Trophoblast cell (in vitro differentiated cells and primary cell): ENCODE measurements around the gene GABRR3.
A peak's percentile ranks its signal among the peaks of the same experiment; 100 is the strongest.

Source experiments
- DNase-seq, 2 donors: peaks; one replicate each; pipeline ENCODE4 v3.0.0-alpha.2; 2016
- H2AFZ ChIP-seq: 2 replicates; pipeline ENCODE4 v1.6.1; 2013; ENCODE audit warnings: low read length, moderate library complexity, mild to moderate bottlenecking; ENCODE audit not compliant: insufficient read depth, poor library complexity
- H2AK5ac ChIP-seq: 2 replicates; pipeline ENCODE4 v1.6.1; 2013; ENCODE audit warnings: mild to moderate bottlenecking, low read length
- H2BK120ac ChIP-seq: 2 replicates; pipeline ENCODE4 v1.6.1; 2013; ENCODE audit warnings: low read length, mild to moderate bottlenecking, moderate library complexity; ENCODE audit not compliant: insufficient read depth, poor library complexity
- H2BK12ac ChIP-seq: 2 replicates; pipeline ENCODE4 v1.6.1; 2013; ENCODE audit warnings: mild to moderate bottlenecking, low read length, moderate library complexity
- H2BK5ac ChIP-seq: 2 replicates; pipeline ENCODE4 v1.6.1; 2013; ENCODE audit warnings: low read length, low read depth, moderate library complexity, mild to moderate bottlenecking; ENCODE audit not compliant: poor library complexity
- H3K14ac ChIP-seq: 2 replicates; pipeline ENCODE4 v1.6.1; 2013; ENCODE audit warnings: mild to moderate bottlenecking, low read length
- H3K18ac ChIP-seq: 2 replicates; pipeline ENCODE4 v1.6.1; 2013; ENCODE audit warnings: mild to moderate bottlenecking, low read length
- H3K23ac ChIP-seq: 2 replicates; pipeline ENCODE4 v1.6.1; 2013; ENCODE audit warnings: low read length
- H3K27ac ChIP-seq: 2 replicates; pipeline ENCODE4 v1.5.1; 2013; ENCODE audit warnings: low read depth, mild to moderate bottlenecking, inconsistent platforms, low read length, moderate library complexity
- H3K27me3 ChIP-seq: 2 replicates; pipeline ENCODE4 v1.6.1; 2013; ENCODE audit warnings: inconsistent platforms, mild to moderate bottlenecking, low read length, moderate library complexity; ENCODE audit not compliant: insufficient read depth
- H3K36me3 ChIP-seq, 2 experiments: 1 replicate in 1 of 2; 2 replicates in 1 of 2; pipeline ENCODE4 v1.6.1; 2013; ENCODE audit warnings: low read length in 2 of 2, mild to moderate bottlenecking in 2 of 2, moderate library complexity in 1 of 2; ENCODE audit not compliant: insufficient read depth in 2 of 2, control insufficient read depth in 1 of 2
- H3K4ac ChIP-seq: 2 replicates; pipeline ENCODE4 v1.6.1; 2013; ENCODE audit warnings: low read depth, mild to moderate bottlenecking, low read length, moderate library complexity
- H3K4me1 ChIP-seq, 2 experiments: 1 replicate in 1 of 2; 2 replicates in 1 of 2; pipeline ENCODE4 v1.6.1; 2013; ENCODE audit warnings: low read length in 2 of 2, mild to moderate bottlenecking in 2 of 2, moderate library complexity in 1 of 2; ENCODE audit not compliant: insufficient read depth in 2 of 2, control insufficient read depth in 1 of 2
- H3K4me2 ChIP-seq: 2 replicates; pipeline ENCODE4 v1.6.1; 2013; ENCODE audit warnings: inconsistent platforms, mild to moderate bottlenecking, low read length, moderate library complexity
- H3K4me3 ChIP-seq: 2 replicates; pipeline ENCODE4 v1.5.1; 2013; ENCODE audit warnings: mild to moderate bottlenecking, low read depth, low read length, inconsistent platforms
- H3K79me1 ChIP-seq: one replicate; pipeline ENCODE4 v1.6.1; 2013; ENCODE audit warnings: low read length
- H3K79me2 ChIP-seq: 2 replicates; pipeline ENCODE4 v1.6.1; 2013; ENCODE audit warnings: low read length, mild to moderate bottlenecking; ENCODE audit not compliant: control insufficient read depth, insufficient read depth, poor library complexity
- H3K9ac ChIP-seq: 2 replicates; pipeline ENCODE4 v1.6.1; 2013; ENCODE audit warnings: mild to moderate bottlenecking, low read length
- H3K9me3 ChIP-seq: 2 replicates; pipeline ENCODE4 v1.6.1; 2013; ENCODE audit warnings: low read depth, mild to moderate bottlenecking, control low read depth, inconsistent platforms, low read length; ENCODE audit not compliant: insufficient read depth
- H4K12ac ChIP-seq: 2 replicates; pipeline ENCODE4 v1.6.1; 2013; ENCODE audit warnings: low read depth, mild to moderate bottlenecking, low read length, moderate library complexity
- H4K8ac ChIP-seq: 2 replicates; pipeline ENCODE4 v1.6.1; 2013; ENCODE audit warnings: low read depth, mild to moderate bottlenecking, low read length, moderate library complexity
- H4K91ac ChIP-seq: one replicate; pipeline ENCODE4 v1.6.1; 2013; ENCODE audit warnings: low read depth, mild to moderate bottlenecking, low read length, moderate library complexity
- WGBS: extraction: QIAGEN DNeasy Blood & Tissue Kit; methylation state at CpG from one replicate; pipeline ENCODE4 v1.1.7; 2013; ENCODE audit warnings: missing lambda C conversion rate; ENCODE audit not compliant: insufficient read length, insufficient coverage; ENCODE audit errors: extremely low coverage; 5-methylcytosine and 5-hydroxymethylcytosine counted together

Gene GABRR3

DNA sequence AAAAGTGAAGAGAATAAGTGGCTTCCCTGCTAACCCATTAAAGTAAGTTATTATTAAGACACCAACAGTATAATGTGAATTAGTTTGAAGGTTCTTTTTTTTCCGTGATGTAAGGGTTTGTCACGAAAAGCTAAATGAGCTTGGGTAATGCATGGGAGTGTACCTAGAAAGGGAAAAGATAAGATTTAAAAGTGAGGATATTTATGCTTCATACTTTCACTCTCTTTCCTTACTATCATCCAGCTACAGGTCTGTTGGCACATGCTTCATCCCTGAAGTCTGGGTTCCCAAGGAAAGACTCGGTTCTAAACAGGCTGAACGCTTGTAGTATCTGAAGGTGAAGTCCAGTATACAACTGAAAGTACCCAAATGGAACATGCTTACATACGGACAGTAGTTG lies 36.0 kb downstream of the GABRR3 start:
- Histone ChIP-seq H3K4me3 (no peak overlapping the region), H3K4me2 (no peak overlapping the region), H3K36me3 (no peaks in the 10 kb centered on the region), H3K79me2 (no peaks in the 10 kb centered on the region), H3K18ac (no peak overlapping the region), H2BK12ac (no peak overlapping the region), H2AFZ (no peak overlapping the region), H2AK5ac (no peak overlapping the region), H3K27me3 (no peaks in the 10 kb centered on the region), H2BK120ac (no peak overlapping the region), H2BK5ac (no peak overlapping the region), H3K9ac (no peak overlapping the region), H3K4ac (no peak overlapping the region), H3K23ac (no peak overlapping the region), H3K27ac (no peak overlapping the region), H3K4me1 (no peaks in the 10 kb centered on the region), H3K79me1 (no peaks in the 10 kb centered on the region), H4K12ac (no peak overlapping the region), H3K14ac (no peak overlapping the region), H4K8ac (no peak overlapping the region), H3K9me3 (no peaks in the 10 kb centered on the region), H4K91ac (no peak overlapping the region)
- no peak for DNase-seq
- WGBS, result no CpG with 5 or more reads among the region's 5 CpGs

DNA sequence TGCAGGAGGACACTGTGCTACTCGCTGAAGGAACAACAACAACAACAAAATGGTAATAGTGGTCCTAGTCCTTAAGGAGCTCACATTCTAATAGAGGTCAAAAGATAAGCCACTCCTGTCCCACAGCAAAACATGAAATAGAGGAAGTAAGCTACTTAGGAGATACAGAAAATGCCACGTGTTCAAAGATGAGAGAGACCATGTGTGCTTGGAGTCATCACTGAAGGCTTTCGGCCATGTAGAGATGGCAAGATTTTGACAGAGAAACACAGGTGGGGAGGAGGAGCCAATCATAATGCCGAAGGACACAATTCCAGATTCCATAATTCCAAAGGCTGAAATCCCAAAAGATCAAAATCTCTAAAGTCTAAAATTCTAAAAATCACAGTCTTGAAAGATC lies 38.1 kb downstream of the GABRR3 start:
- Histone ChIP-seq H2BK12ac (no peak overlapping the region), H3K27me3 (no peaks in the 10 kb centered on the region), H3K36me3 (no peaks in the 10 kb centered on the region), H2AFZ (no peak overlapping the region), H4K8ac (no peak overlapping the region), H3K4me3 (no peak overlapping the region), H3K4me1 (peaks cover 0 to 3% of the 10 kb centered on the region in 2 experiments), H4K91ac (no peak overlapping the region), H2AK5ac (no peak overlapping the region), H3K27ac (no peak overlapping the region), H2BK5ac (no peak overlapping the region), H3K4ac (no peak overlapping the region), H3K18ac (no peak overlapping the region), H3K14ac (no peak overlapping the region), H3K79me1 (no peaks in the 10 kb centered on the region), H3K9me3 (no peaks in the 10 kb centered on the region), H3K79me2 (no peaks in the 10 kb centered on the region), H4K12ac (no peak overlapping the region), H3K4me2 (no peak overlapping the region), H3K23ac (no peak overlapping the region), H3K9ac (no peak overlapping the region), H2BK120ac (no peak overlapping the region)
- DNase-seq, result peak in 1 of 2 donors; percentile 18
- WGBS, result no CpG with 5 or more reads among the region's 4 CpGs

DNA sequence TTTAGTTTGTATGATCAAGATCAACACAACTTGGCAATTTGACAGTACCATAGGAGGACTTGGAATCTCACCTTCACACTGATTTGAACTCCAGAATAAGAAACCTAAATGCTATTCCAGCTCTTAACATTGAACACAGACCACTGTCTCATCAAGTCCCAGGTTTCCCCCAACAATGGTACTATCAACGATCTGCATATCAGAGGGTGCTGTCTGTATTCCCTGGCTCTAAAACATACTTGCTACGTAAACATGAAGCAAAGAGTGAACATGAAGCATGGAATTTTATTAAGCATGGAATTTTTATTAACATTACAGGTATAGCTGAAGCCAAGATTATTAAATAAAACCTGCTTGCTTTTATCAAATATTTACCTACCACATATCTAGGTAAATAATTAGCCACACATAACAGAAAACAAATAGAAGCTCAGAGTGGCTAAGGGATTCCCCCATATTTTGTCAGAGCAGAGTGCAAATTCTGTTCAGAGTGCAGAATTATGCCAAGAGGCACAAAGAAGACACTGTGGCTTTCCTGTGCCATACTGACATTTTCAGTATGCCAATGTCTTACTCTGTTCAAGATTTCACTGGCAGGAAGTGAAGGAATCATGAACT lies 40.7 kb downstream of the GABRR3 start:
- no peak for DNase-seq
- no peak overlapping the region for H4K8ac ChIP-seq
- no CpG with 5 or more reads among the region's 2 CpGs for WGBS

GRCh38 chr3:97993526-97993925 lies 41.6 kb downstream of the GABRR3 start:
- Histone ChIP-seq H2AK5ac (no peak overlapping the region), H3K36me3 (no peaks in the 10 kb centered on the region), H3K9ac (no peak overlapping the region), H2BK12ac (no peak overlapping the region), H2BK120ac (no peak overlapping the region), H3K9me3 (peaks cover 7% of the 10 kb centered on the region), H3K4me3 (no peak overlapping the region), H3K4me1 (peaks cover 0 to 3% of the 10 kb centered on the region in 2 experiments), H3K79me1 (no peaks in the 10 kb centered on the region), H2AFZ (no peak overlapping the region), H3K27ac (no peak overlapping the region), H3K23ac (no peak overlapping the region), H2BK5ac (no peak overlapping the region), H3K27me3 (no peaks in the 10 kb centered on the region), H4K91ac (no peak overlapping the region), H3K4me2 (no peak overlapping the region), H3K79me2 (no peaks in the 10 kb centered on the region), H3K14ac (no peak overlapping the region), H4K8ac (no peak overlapping the region), H3K4ac (no peak overlapping the region), H3K18ac (no peak overlapping the region), H4K12ac (no peak overlapping the region)
- no CpG with 5 or more reads among the region's 2 CpGs for WGBS
- no peak for DNase-seq

More for the DNA sequence above, 40.7 kb downstream of the GABRR3 start:
- H2AK5ac ChIP-seq, result no peak overlapping the region
- H3K4me3 ChIP-seq, result no peak overlapping the region
- no peak overlapping the region for H3K4ac ChIP-seq
- H3K4me2 ChIP-seq, result no peak overlapping the region
- no peak overlapping the region for H2BK12ac ChIP-seq
- no peak overlapping the region for H2BK120ac ChIP-seq
- no peak overlapping the region for H4K91ac ChIP-seq
- H2AFZ ChIP-seq, result no peak overlapping the region
- no peak overlapping the region for H2BK5ac ChIP-seq
- no peak overlapping the region for H3K14ac ChIP-seq
- no peak overlapping the region for H3K9ac ChIP-seq
- H3K79me2 ChIP-seq, result no peaks in the 10 kb centered on the region
- no peak overlapping the region for H4K12ac ChIP-seq
- H3K4me1 ChIP-seq, result peaks cover 0 to 3% of the 10 kb centered on the region in 2 experiments
- no peak overlapping the region for H3K27ac ChIP-seq
- no peak overlapping the region for H3K18ac ChIP-seq
- H3K27me3 ChIP-seq, result no peaks in the 10 kb centered on the region
- no peaks in the 10 kb centered on the region for H3K36me3 ChIP-seq
- no peak overlapping the region for H3K23ac ChIP-seq
- no peaks in the 10 kb centered on the region for H3K79me1 ChIP-seq
- no peaks in the 10 kb centered on the region for H3K9me3 ChIP-seq
